HepG2 (cell line): ENCODE results near the gene GPC2. TPM values are rescaled to one million over a fixed set of nuclear protein-coding genes. Genes with fewer than 3 reads are reported as not detected.

ENCODE experiments used
- ATAC-seq: fragments of 200-7000 bp; cut with Tn5 transposase; 3 replicates; pipeline ENCODE4 v1.9.1; 2020; ENCODE audit warnings: mild to moderate bottlenecking, moderate library complexity
- BruUV-seq: library from RNA; stranded (reverse); fragments of 400-500 nt; replicated peaks from 2 replicates; lab custom pipeline; 2021; lab: Mats Ljungman, UMichigan
- CTCF ChIA-PET: fragments of 300-600 bp; formaldehyde crosslinking; extraction: SDS; loops from one replicate; lab custom pipeline; 2021; ENCODE audit warnings: low total read pairs, inconsistent platforms, low intra/inter-chr PET ratio; lab: Yijun Ruan, JAX
- POLR2A ChIA-PET: fragments of 350-600 bp; sonication (Branson Sonifier 250); formaldehyde crosslinking; loops from one replicate; lab custom pipeline; 2020; ENCODE audit warnings: antibody characterized with exemption, inconsistent platforms; lab: Yijun Ruan, JAX
- DNase-seq: peaks from one replicate; pipeline ENCODE4 v3.0.0-alpha.2; 2015; ENCODE audit warnings: low spot score
- FAIRE-seq: peaks from 3 replicates; lab custom pipeline; 2011; peaks lifted over from hg19 to GRCh38; lab: Jason Lieb, UNC
- H2AFZ ChIP-seq: one replicate; pipeline ENCODE4 v1.6.1; 2011; ENCODE audit warnings: low read length, inconsistent platforms
- H3K27ac ChIP-seq: fragments of 300-600 bp; 3 replicates; pipeline ENCODE4 v1.8.0; 2011; ENCODE audit warnings: mixed run types, mild to moderate bottlenecking, mixed read lengths, low read length, inconsistent platforms; ENCODE audit not compliant: insufficient read depth; ENCODE audit errors: extremely low read length
- H3K27me3 ChIP-seq, 2 experiments: fragments of 200-600 bp in 1 of 2; 2 replicates in 1 of 2; 3 replicates in 1 of 2; pipeline versions ENCODE4 v1.6.0 to v1.8.0; 2011; ENCODE audit warnings: low read length in 2 of 2, mild to moderate bottlenecking in 2 of 2, moderate library complexity in 2 of 2, inconsistent platforms in 1 of 2; ENCODE audit not compliant: insufficient read depth in 2 of 2, control insufficient read depth in 1 of 2
- H3K36me3 ChIP-seq, 2 experiments: fragments of 200-600 bp in 1 of 2; replicated peaks in 1 of 2; 2 replicates in 1 of 2; 3 replicates in 1 of 2; pipeline versions ENCODE4 v1.5.1 to v1.8.0; 2011; ENCODE audit warnings: low read length in 2 of 2, inconsistent platforms in 1 of 2; ENCODE audit not compliant: insufficient read depth in 2 of 2, control insufficient read depth in 1 of 2
- H3K4me1 ChIP-seq: 2 replicates; pipeline ENCODE4 v1.5.1; 2012; ENCODE audit warnings: low read length, inconsistent platforms; ENCODE audit not compliant: insufficient read depth
- H3K4me2 ChIP-seq: 2 replicates; pipeline ENCODE4 v1.6.0; 2011; ENCODE audit warnings: low read depth, low read length, inconsistent platforms
- H3K4me3 ChIP-seq, 3 experiments: fragments of 200-600 bp in 1 of 3; sonication (generic), shearing (Covaris generic) in 1 of 3; replicated peaks in 1 of 3; 2 replicates each; pipeline ENCODE4 v1.5.1; 2011 to 2016; ENCODE audit warnings: low read length in 3 of 3, inconsistent platforms in 2 of 3, low read depth in 2 of 3, mild to moderate bottlenecking in 2 of 3, control low read depth in 1 of 3, mixed read lengths in 1 of 3; ENCODE audit not compliant: insufficient read depth in 1 of 3
- H3K79me2 ChIP-seq: one replicate; pipeline ENCODE4 v1.6.1; 2011; ENCODE audit warnings: low read length, inconsistent platforms; ENCODE audit not compliant: insufficient read depth
- H3K9ac ChIP-seq: 2 replicates; pipeline ENCODE4 v1.6.0; 2011; ENCODE audit warnings: mild to moderate bottlenecking, low read depth, low read length, inconsistent platforms; ENCODE audit not compliant: insufficient read depth
- H3K9me3 ChIP-seq: 2 replicates; pipeline ENCODE4 v1.5.1; 2012; ENCODE audit warnings: mild to moderate bottlenecking, low read length
- H4K20me1 ChIP-seq: 2 replicates; pipeline ENCODE4 v1.6.0; 2011; ENCODE audit warnings: inconsistent platforms, mild to moderate bottlenecking, low read length, moderate library complexity; ENCODE audit not compliant: insufficient read depth
- CTCF ChIP-seq: sonication (generic); formaldehyde crosslinking; IDR thresholded peaks from 2 replicates; pipeline ENCODE4 v1.5.0; 2020; ENCODE audit warnings: mild to moderate bottlenecking, missing genetic modification reagents, moderate library complexity
- KDM6A ChIP-seq: IDR thresholded peaks from 2 replicates; pipeline ENCODE4 v1.6.1; 2016; ENCODE audit warnings: low read depth
- MTA3 ChIP-seq: sonication (generic); formaldehyde crosslinking; IDR thresholded peaks from 2 replicates; pipeline ENCODE4 v1.4.0; 2020; ENCODE audit warnings: missing genetic modification reagents
- TCF7L2 ChIP-seq: IDR thresholded peaks from 2 replicates; pipeline ENCODE4 v1.6.1; 2011; ENCODE audit warnings: mild to moderate bottlenecking, low read depth, low read length, moderate library complexity
- ZNF143 ChIP-seq: sonication (generic); formaldehyde crosslinking; IDR thresholded peaks from 2 replicates; pipeline ENCODE4 v1.4.0; 2020; ENCODE audit warnings: missing genetic modification reagents
- ZNF207 ChIP-seq: fragments of 450-650 bp; IDR thresholded peaks from 2 replicates; pipeline ENCODE4 v1.6.1; 2016; ENCODE audit warnings: antibody characterized with exemption, borderline replicate concordance
- ZNF431 ChIP-seq: sonication (generic); formaldehyde crosslinking; IDR thresholded peaks from 2 replicates; pipeline ENCODE4 v1.9.0; 2022; ENCODE audit warnings: missing genetic modification reagents, low read depth, mild to moderate bottlenecking, borderline replicate concordance
- ZNF7 ChIP-seq: IDR thresholded peaks from 2 replicates; pipeline ENCODE4 v1.6.1; 2016; ENCODE audit warnings: missing biosample characterization, missing genetic modification reagents
- WGBS: methylation state at CpG from one replicate; pipeline ENCODE4 v1.1.6; 2017; ENCODE audit warnings: low lambda C conversion rate; 5-methylcytosine and 5-hydroxymethylcytosine counted together
- in situ Hi-C: cut with HindIII; loops from 2 replicates; pipeline ENCODE4 v1.10.0; 2017; ENCODE audit warnings: low pct_unique_long_range_greater_than_20kb; ENCODE audit not compliant: extremely low pct_ligation_motif_present
- intact Hi-C: fragments of 100-400 bp; cut with micrococcal nuclease; formaldehyde crosslinking; loops from one replicate; pipeline ENCODE4 v1.10.0; 2022; ENCODE audit not compliant: unreplicated experiment
- polyA plus RNA-seq, 8 experiments: library from polyadenylated mRNA; depleted of rRNA in 3 of 8; stranded (reverse) in 7 of 8; unstranded in 1 of 8; fragments of >200 nt; fragmentation: Illumina TruSeq in 4 of 8; extraction: Trizol in 4 of 8; gene quantifications; 2 replicates each; pipeline versions ENCODE4 v1.2.1 to v1.2.3, GENCODE V29; 2011 to 2016; ENCODE audit warnings: low read depth in 4 of 8, missing spikeins in 1 of 8, mixed read lengths in 1 of 8; ENCODE audit not compliant: insufficient read depth in 1 of 8
- total RNA-seq, 5 experiments: library from RNA; depleted of rRNA; stranded (reverse); fragments of >200 nt; fragmentation: Illumina TruSeq; extraction: Trizol; gene quantifications; 2 replicates each; pipeline ENCODE4 v1.2.3, GENCODE V29; 2016; ENCODE audit warnings: low read depth in 1 of 5
- TF ChIP-seq, protein P1 (sequence below): sonication (generic); IDR thresholded peaks from 2 replicates; pipeline ENCODE4 v1.6.1; 2016; ENCODE audit warnings: low read depth, borderline replicate concordance
- TF ChIP-seq, protein P2 (sequence below): sonication (generic); formaldehyde crosslinking; IDR thresholded peaks from 2 replicates; pipeline ENCODE4 v1.4.0; 2020; ENCODE audit warnings: missing genetic modification reagents, low read depth, mild to moderate bottlenecking, borderline replicate concordance

Gene GPC2
- total and polyA plus RNA-seq, 2 of the 13 experiments (the other 11 are each of a cell fraction or from before 2014, with no cell fraction given), result 0.64 to 0.78 TPM

DNA sequence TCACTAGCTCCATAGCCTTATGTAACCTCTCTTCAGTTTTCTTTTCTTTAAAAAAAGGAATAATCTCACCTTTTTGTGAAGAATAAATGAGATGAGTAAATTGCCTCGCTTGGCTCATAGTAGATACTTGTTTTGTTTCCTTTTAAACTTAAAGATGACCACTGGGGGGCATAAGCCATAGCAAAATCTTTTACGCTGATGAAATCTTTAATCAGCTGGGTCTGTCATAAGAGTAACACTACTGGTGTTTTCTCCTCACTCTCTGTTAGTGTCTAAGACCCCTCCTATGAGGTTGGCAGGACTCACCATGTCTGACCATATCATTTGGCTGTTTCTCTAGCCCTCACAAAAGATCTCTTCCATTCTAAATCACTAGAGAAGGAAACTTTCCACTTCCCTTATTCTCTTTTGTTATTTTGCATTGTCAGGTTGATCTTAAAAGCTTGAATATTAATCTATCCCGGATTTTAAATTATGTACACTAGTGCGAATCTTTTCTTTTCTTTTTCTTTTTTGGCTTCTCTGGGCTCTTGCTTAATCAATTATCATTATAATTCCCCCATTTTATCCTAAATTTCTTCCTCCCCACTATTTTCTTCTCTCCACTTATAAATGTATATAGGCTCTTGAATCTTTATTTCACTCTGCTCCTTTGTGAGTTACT, 13.0 kb upstream of the GPC2 start (continued):
- TF ChIP-seq CTCF (CRISPR knock-in tag) (peak; percentile 43), ZNF207 (no peak), ZNF143 (CRISPR knock-in tag) (no peak), TCF7L2 (no peak), KDM6A (CRISPR knock-in tag) (no peak)
- TF ChIP-seq, protein P1, sequence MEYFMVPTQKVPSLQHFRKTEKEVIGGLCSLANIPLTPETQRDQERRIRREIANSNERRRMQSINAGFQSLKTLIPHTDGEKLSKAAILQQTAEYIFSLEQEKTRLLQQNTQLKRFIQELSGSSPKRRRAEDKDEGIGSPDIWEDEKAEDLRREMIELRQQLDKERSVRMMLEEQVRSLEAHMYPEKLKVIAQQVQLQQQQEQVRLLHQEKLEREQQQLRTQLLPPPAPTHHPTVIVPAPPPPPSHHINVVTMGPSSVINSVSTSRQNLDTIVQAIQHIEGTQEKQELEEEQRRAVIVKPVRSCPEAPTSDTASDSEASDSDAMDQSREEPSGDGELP, result peak; percentile 79

DNA sequence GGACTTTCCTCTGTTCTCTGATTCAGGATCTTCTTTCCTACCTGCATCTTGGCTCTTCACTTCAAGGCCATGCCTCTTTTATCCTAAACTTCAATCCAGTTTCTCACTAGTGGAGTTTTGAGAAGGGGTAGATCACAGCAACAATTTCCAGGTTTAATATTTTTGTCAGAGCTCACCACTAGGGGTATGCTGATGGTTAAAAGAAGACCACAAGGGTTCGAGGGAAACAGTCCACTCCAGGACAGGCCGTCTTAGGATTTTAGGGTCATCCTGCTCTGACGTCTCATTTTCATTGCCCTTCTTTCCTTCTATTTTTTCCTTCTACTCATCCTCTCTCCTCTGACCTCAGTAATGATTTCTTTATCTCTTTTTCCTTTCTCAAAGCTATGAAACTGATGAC, 11.9 kb upstream of the GPC2 start:
- Histone ChIP-seq H2AFZ (no peak overlapping the region), H3K9me3 (no peaks in the 10 kb centered on the region), H3K4me3 (no peak overlapping the region), H3K4me2 (no peak overlapping the region), H3K27ac (no peak overlapping the region), H3K27me3 (peaks cover 1 to 4% of the 10 kb centered on the region in 2 experiments; a peak in 2 of 5 replicates), H4K20me1 (no peaks in the 10 kb centered on the region), H3K36me3 (no peaks in the 10 kb centered on the region), H3K9ac (no peak overlapping the region), H3K4me1 (peaks cover 8% of the 10 kb centered on the region; the same call in 1 of the 2 replicates), H3K79me2 (no peaks in the 10 kb centered on the region)
- CTCF ChIA-PET, result interaction anchor here (0.6 to 2.0 kb wide), 2 partner anchors 56 to 156 kb away, joined by 3 to 6 read pairs; no protein-coding TSS in a partner anchor
- DNase-seq (no peak), ATAC-seq (peak; percentile 65), FAIRE-seq (no peak)
- 2% methylated on average over 3 of the region's 3 CpGs for WGBS
- POLR2A ChIA-PET, result no interaction called here
- BruUV-seq, result no TSS peak
- TF ChIP-seq, protein P2, sequence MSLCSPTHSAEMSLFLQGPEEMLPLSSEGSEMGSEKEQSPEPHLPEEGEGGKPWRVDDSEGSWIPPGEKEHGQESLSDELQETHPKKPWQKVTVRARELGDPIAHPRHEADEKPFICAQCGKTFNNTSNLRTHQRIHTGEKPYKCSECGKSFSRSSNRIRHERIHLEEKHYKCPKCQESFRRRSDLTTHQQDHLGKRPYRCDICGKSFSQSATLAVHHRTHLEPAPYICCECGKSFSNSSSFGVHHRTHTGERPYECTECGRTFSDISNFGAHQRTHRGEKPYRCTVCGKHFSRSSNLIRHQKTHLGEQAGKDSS (CRISPR knock-in tag), result no peak
- TF ChIP-seq ZNF7, result no peak
- TF ChIP-seq MTA3 (CRISPR knock-in tag), result no peak
- no peak for TF ChIP-seq ZNF431 (CRISPR knock-in tag)
- intact Hi-C loops, result no loop called here
- in situ Hi-C loops, result no loop called here
